Adrenal gland (tissue), 5 donors: Measurements from ENCODE around the gene ZNF333.

ENCODE experiments used
- POLR2A ChIP-seq, 2 donors: fragments of 450-650 bp; IDR thresholded peaks; one replicate each; pipeline ENCODE4 v1.6.1; 2017; ENCODE audit warnings: antibody characterized with exemption in 2 of 2, mild to moderate bottlenecking in 2 of 2, moderate library complexity in 1 of 2
- TF ChIP-seq, protein P1 (sequence below), 6 experiments: fragments of 450-650 bp in 4 of 6; fragments of 200-600 bp in 2 of 6; sonication (generic) in 1 of 6; IDR thresholded peaks; 1 replicate in 5 of 6; 2 replicates in 1 of 6; pipeline versions ENCODE4 v1.5.1 to v1.8.0; 2016 to 2021; ENCODE audit warnings: antibody characterized with exemption in 6 of 6, mild to moderate bottlenecking in 2 of 6, moderate library complexity in 1 of 6
- donor health status: DM: no; HTN: no; CAD: no.

DNA sequence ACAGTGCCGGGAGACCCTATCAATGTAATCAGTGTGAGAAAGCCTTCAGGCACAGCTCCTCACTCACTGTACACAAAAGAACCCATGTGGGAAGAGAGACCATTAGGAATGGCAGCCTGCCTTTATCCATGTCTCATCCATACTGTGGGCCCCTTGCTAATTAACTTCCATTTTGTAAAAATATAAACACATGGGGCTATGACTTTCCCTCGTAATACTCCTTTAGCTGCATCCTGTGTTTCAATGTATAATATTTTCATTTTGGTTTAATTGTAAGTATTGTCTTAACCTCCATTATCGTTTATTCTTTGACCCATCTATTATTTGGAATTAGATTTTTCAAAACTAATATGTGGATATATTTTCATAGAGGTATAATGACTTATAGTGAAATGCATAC, 29.3 kb downstream of the ZNF333 start:
- TF ChIP-seq, protein P1, sequence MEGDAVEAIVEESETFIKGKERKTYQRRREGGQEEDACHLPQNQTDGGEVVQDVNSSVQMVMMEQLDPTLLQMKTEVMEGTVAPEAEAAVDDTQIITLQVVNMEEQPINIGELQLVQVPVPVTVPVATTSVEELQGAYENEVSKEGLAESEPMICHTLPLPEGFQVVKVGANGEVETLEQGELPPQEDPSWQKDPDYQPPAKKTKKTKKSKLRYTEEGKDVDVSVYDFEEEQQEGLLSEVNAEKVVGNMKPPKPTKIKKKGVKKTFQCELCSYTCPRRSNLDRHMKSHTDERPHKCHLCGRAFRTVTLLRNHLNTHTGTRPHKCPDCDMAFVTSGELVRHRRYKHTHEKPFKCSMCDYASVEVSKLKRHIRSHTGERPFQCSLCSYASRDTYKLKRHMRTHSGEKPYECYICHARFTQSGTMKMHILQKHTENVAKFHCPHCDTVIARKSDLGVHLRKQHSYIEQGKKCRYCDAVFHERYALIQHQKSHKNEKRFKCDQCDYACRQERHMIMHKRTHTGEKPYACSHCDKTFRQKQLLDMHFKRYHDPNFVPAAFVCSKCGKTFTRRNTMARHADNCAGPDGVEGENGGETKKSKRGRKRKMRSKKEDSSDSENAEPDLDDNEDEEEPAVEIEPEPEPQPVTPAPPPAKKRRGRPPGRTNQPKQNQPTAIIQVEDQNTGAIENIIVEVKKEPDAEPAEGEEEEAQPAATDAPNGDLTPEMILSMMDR (IDR thresholded peaks at IDR 0.05) = no peak
- TF ChIP-seq POLR2A (IDR thresholded peaks at IDR 0.05) = no peak
